T-helper 9 cell (primary cell): Measurements from ENCODE around the gene RAD51B.

Source experiments
- DNase-seq: peaks from one replicate; pipeline ENCODE4 v3.0.0-alpha.2; 2020

RAD51B gene

GRCh38 chr14:68504861-68505260 is 685.3 kb downstream of the RAD51B start:
- DNase-seq, result no peak

GRCh38 chr14:68506021-68506644 is 686.6 kb downstream of the RAD51B start:
- no peak for DNase-seq

- DNase-seq, result no peak
Measured at GRCh38 chr14:68506645-68507419, 687.3 kb downstream of the RAD51B start.

GRCh38 chr14:68507544-68508081 is 688.0 kb downstream of the RAD51B start:
- DNase-seq, result peak; percentile 47

- no peak for DNase-seq
Measured at GRCh38 chr14:68508581-68508980, 689.0 kb downstream of the RAD51B start.

- DNase-seq, result no peak
Measured at GRCh38 chr14:68509188-68509983, 689.8 kb downstream of the RAD51B start.

- no peak for DNase-seq
Measured at GRCh38 chr14:68510201-68511128, 690.9 kb downstream of the RAD51B start.

GRCh38 chr14:68511129-68512047 is 691.8 kb downstream of the RAD51B start:
- DNase-seq, result no peak

- DNase-seq, result no peak
Measured at GRCh38 chr14:68512088-68512487, 692.5 kb downstream of the RAD51B start.

- DNase-seq, result no peak
Measured at GRCh38 chr14:68513137-68513536, 693.6 kb downstream of the RAD51B start.

- no peak for DNase-seq
Measured at GRCh38 chr14:68513838-68514607, 694.4 kb downstream of the RAD51B start.

- no peak for DNase-seq
Measured at GRCh38 chr14:68514608-68515194, 695.1 kb downstream of the RAD51B start.

GRCh38 chr14:68516342-68516741 is 696.8 kb downstream of the RAD51B start:
- DNase-seq, result no peak

GRCh38 chr14:68518166-68518565 is 698.6 kb downstream of the RAD51B start:
- DNase-seq, result no peak

- no peak for DNase-seq
Measured at GRCh38 chr14:68518761-68519670, 699.4 kb downstream of the RAD51B start.

GRCh38 chr14:68519671-68520187 is 700.1 kb downstream of the RAD51B start:
- DNase-seq, result no peak

GRCh38 chr14:68520637-68521556 is 701.3 kb downstream of the RAD51B start:
- no peak for DNase-seq
